Raji (cell line): ENCODE results near the gene MED26.

Experiments used
- POLR2A ChIP-seq: IDR thresholded peaks from 2 replicates; pipeline ENCODE4 v1.6.1; 2011; ENCODE audit warnings: low read depth, low read length, control low read depth; ENCODE audit not compliant: insufficient read depth

MED26 gene

GRCh38 chr19:16654140-16654539 is 26.1 kb upstream of the MED26 start:
- TF ChIP-seq POLR2A: no peak

- TF ChIP-seq POLR2A: no peak
Observed at GRCh38 chr19:16652854-16653253, 24.9 kb upstream of the MED26 start.

- TF ChIP-seq POLR2A: no peak
Observed at GRCh38 chr19:16650821-16651220, 22.8 kb upstream of the MED26 start.

GRCh38 chr19:16649734-16650133 is 21.7 kb upstream of the MED26 start:
- TF ChIP-seq POLR2A: no peak

GRCh38 chr19:16645140-16645539 is 17.1 kb upstream of the MED26 start:
- TF ChIP-seq POLR2A: no peak

GRCh38 chr19:16641695-16642094 is 13.7 kb upstream of the MED26 start:
- TF ChIP-seq POLR2A: no peak

GRCh38 chr19:16640951-16641350 is 12.9 kb upstream of the MED26 start:
- no peak for TF ChIP-seq POLR2A

GRCh38 chr19:16638666-16639065 is 10.7 kb upstream of the MED26 start:
- no peak for TF ChIP-seq POLR2A

- TF ChIP-seq POLR2A: no peak
Observed at GRCh38 chr19:16637535-16637934, 9.5 kb upstream of the MED26 start.

GRCh38 chr19:16631465-16631864 is 3.5 kb upstream of the MED26 start:
- TF ChIP-seq POLR2A: no peak

- peak; percentile 6; the same call in 1 of the 2 replicates for TF ChIP-seq POLR2A
Observed at GRCh38 chr19:16628984-16629691, 1.1 kb upstream of the MED26 start.

- no peak for TF ChIP-seq POLR2A
Observed at GRCh38 chr19:16627928-16628182, 149 bp downstream of the MED26 start.

GRCh38 chr19:16627193-16627927 is 644 bp downstream of the MED26 start:
- 0 out of 2 replicates have a peak, but pooled peaks have one; percentile 10 for TF ChIP-seq POLR2A

GRCh38 chr19:16626796-16627192 is 1.2 kb downstream of the MED26 start:
- TF ChIP-seq POLR2A: no peak

- no peak for TF ChIP-seq POLR2A
Observed at GRCh38 chr19:16625163-16625958, 2.6 kb downstream of the MED26 start.

GRCh38 chr19:16624236-16624635 is 3.8 kb downstream of the MED26 start:
- TF ChIP-seq POLR2A: no peak
